ENCODE results near the gene ITGAL.

The ITGAL gene

DNA sequence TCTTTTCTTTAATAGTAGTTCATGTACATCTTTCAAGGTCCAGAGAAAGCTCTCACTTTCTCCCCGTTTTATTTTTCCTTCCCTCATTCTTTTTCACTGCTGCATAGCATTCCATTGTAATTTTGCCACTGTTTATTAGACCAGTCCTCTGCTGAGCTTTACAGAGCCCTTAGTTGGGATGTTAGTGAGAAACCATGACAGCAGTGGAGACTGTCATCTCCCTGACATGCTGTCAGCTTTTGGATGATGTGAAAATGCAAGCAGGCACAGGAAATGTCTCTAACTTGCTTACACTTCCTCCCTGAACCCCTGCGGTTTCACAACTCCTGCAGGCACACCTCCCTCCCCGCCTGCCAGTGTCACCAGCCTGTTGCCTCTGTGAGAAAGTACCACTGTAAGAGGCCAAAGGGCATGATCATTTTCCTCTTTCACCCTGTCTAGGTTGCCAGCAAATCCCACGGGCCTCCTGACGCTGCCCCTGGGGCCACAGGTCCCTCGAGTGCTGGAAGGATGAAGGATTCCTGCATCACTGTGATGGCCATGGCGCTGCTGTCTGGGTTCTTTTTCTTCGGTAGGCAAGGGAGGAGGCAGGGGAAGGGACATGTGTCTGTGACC is at the start of gene ITGAL:
ITGAL (plus strand) TSS at position 415 of the 615 bp plus-strand sequence; CDS start at position 511, 96 bp downstream.
- TF ChIP-seq, protein P1, sequence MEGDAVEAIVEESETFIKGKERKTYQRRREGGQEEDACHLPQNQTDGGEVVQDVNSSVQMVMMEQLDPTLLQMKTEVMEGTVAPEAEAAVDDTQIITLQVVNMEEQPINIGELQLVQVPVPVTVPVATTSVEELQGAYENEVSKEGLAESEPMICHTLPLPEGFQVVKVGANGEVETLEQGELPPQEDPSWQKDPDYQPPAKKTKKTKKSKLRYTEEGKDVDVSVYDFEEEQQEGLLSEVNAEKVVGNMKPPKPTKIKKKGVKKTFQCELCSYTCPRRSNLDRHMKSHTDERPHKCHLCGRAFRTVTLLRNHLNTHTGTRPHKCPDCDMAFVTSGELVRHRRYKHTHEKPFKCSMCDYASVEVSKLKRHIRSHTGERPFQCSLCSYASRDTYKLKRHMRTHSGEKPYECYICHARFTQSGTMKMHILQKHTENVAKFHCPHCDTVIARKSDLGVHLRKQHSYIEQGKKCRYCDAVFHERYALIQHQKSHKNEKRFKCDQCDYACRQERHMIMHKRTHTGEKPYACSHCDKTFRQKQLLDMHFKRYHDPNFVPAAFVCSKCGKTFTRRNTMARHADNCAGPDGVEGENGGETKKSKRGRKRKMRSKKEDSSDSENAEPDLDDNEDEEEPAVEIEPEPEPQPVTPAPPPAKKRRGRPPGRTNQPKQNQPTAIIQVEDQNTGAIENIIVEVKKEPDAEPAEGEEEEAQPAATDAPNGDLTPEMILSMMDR (conservative IDR thresholded peaks at IDR 0.05; ENCODE audit: low read depth, low read length), result no peak
- H3K4me3 ChIP-seq (ENCODE audit: low read depth, low read length), result no peak within 1 kb of the TSS
- no peak for DNase-seq (ENCODE audit: low read depth)

DNA sequence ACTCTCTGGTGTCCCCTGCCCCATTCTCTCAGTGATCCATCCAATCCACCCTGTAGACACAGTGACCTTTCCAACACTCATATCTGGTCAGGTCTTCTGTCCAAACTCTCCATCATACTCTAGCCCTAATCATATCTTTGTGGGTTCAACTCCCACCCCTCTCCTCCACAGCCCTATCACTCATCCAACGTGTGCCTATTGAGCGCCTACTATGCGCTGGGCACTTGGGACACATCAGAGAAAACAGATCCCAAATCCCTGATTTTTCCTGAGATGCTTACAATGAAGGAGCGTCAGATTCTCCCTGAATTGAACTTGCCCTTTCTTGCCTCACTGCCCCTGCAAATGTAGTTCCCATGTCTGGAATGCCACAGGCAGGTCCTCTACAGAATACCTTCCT is 44.5 kb upstream of the ITGAL start:
- TF ChIP-seq, protein P1 (conservative IDR thresholded peaks at IDR 0.05; ENCODE audit: low read depth, low read length), result no peak
- no peak for DNase-seq (ENCODE audit: low read depth)
- H3K4me3 ChIP-seq (ENCODE audit: low read depth, low read length), result no peak overlapping the region

DNA sequence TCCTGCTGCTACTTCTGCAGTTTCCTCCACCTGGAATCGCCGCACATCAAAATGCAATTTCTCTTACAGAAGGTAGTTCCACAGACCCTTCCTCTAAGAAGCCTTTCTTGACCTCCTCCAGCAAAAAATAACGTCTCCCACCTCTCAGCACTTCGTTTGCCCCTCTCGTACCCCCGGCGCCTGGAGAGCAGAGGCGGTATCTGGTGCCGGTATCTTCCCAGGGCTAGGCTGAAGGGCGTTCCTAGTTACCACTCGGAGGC is 43.2 kb upstream of the ITGAL start:
- H3K4me3 ChIP-seq (ENCODE audit: low read depth, low read length), result peak overlapping the region; percentile 88
- TF ChIP-seq, protein P1 (conservative IDR thresholded peaks at IDR 0.05; ENCODE audit: low read depth, low read length), result no peak
- DNase-seq (ENCODE audit: low read depth), result no peak

DNA sequence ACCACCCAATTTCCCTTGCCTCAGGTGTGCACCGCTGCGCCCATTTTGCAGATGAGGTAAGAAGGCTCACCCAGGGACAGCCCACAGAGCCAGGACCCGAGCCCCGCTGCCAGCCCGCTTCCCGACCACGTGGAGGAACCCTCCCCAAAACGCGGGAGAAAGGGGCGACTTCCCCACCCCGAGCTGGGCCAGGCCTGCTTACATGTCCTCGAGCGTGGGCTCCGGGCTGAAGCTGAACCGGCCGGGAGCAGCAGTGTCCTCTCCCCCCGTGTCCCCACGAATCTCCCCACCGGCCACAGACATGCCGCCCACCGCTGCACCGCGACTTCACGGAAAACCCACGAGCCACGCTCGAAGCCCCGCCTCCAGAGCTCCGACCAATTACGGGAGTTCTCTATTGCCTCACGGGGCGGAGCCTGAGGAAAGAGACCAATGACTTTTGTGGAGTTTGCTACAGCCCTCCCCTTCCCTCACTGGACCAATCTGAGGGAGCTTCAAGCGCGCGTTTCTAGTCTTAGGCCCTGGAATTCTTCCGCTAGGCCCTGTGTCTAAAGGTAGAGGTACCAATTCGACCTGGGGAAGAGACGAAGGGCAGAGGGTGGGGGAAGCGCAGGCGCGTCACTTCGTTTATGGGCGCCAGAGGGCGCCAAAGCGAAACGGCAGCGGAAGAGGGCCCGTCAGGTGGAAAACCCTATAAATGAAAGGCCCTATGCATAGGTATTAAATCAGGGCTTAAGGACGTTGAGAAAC is 42.7 kb upstream of the ITGAL start, which contains the start of gene DCTPP1:
DCTPP1 (minus strand) TSS at position 353 of the 750 bp plus-strand sequence; CDS start at position 303, 50 bp downstream.
- H3K4me3 ChIP-seq (ENCODE audit: low read depth, low read length), result peak within 1 kb of the TSS; percentile 88
- TF ChIP-seq, protein P1 (conservative IDR thresholded peaks at IDR 0.05; ENCODE audit: low read depth, low read length), result peak; percentile 89
- peak; percentile 99 for DNase-seq (ENCODE audit: low read depth)

DNA sequence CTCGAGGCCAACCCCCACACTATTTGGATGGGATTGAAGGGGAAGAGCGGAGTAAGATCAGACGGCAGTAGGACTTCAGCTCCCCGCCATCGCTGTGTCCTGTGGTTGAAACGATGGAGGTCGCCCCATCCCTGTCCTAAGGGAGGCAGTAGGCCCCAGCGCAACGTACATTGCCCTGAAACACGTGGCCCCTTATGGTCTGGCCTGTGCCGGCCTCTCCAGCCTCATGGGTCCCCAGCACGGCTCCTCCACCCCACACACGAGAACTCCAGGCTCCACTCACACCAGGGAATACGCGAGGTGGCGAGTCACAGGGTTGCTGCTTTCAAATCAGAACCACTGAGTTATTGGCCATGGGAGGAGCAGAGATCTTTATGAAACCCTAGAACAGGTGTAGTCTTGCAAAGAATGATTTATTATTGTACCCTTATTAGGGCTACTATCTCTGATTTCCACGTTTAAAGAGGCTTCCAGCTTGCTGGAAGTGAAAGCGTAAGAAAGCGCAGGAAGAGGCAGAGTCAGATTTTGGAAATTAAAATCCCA is 42.0 kb upstream of the ITGAL start:
- peak overlapping the region; percentile 88 for H3K4me3 ChIP-seq (ENCODE audit: low read depth, low read length)
- TF ChIP-seq, protein P1 (conservative IDR thresholded peaks at IDR 0.05; ENCODE audit: low read depth, low read length), result no peak
- DNase-seq (ENCODE audit: low read depth), result no peak

DNA sequence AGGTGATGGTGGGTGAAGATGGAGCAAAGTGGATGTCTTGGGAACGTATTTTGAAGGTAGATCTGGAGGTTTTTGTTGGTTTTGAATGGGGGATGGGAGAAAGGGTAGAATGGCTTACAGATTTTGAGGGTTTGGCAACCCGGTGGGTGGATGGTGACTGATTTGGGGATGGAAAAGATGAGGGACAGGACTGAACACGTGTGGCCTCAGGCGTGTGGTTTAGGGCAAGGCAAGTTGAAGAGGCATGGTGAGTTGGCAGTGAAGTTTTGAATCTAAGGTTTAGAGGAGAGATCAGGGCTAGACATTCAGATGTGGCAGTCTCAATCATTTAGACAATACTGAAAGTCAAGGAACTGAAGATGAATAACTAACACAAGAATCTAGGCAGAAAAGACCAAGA is 37.7 kb upstream of the ITGAL start:
- DNase-seq (ENCODE audit: low read depth), result no peak
- TF ChIP-seq, protein P1 (conservative IDR thresholded peaks at IDR 0.05; ENCODE audit: low read depth, low read length), result no peak
- no peak overlapping the region for H3K4me3 ChIP-seq (ENCODE audit: low read depth, low read length)
